ENCODE results near the gene HNRNPK.

The HNRNPK gene

GRCh38 chr9:83972286-83972685 lies 7.7 kb downstream of the HNRNPK start:
- H3K9me3 Mint-ChIP-seq = no peaks in the 10 kb centered on the region
- H3K4me1 Mint-ChIP-seq = peaks cover 40% of the 10 kb centered on the region
- no peak for DNase-seq
- no peak for TF ChIP-seq CTCF (IDR thresholded peaks at IDR 0.05)
- peak overlapping the region; percentile 93 for H3K27ac Mint-ChIP-seq
- H3K4me3 Mint-ChIP-seq = no peak overlapping the region
- H3K36me3 Mint-ChIP-seq (ENCODE audit: low read depth) = peaks cover 97% of the 10 kb centered on the region
- peaks cover 4% of the 10 kb centered on the region for H3K27me3 Mint-ChIP-seq (ENCODE audit: low read depth, poor library complexity)

GRCh38 chr9:83971485-83971884 lies 8.5 kb downstream of the HNRNPK start:
- no peak for DNase-seq
- H3K9me3 Mint-ChIP-seq = no peaks in the 10 kb centered on the region
- peaks cover 93% of the 10 kb centered on the region for H3K36me3 Mint-ChIP-seq (ENCODE audit: low read depth)
- H3K27me3 Mint-ChIP-seq (ENCODE audit: low read depth, poor library complexity) = peaks cover 4% of the 10 kb centered on the region
- H3K27ac Mint-ChIP-seq = peak overlapping the region; percentile 93
- H3K4me3 Mint-ChIP-seq = no peak overlapping the region
- TF ChIP-seq CTCF (IDR thresholded peaks at IDR 0.05) = no peak
- H3K4me1 Mint-ChIP-seq = peaks cover 38% of the 10 kb centered on the region

GRCh38 chr9:83969602-83970001 lies 10.4 kb downstream of the HNRNPK start:
- no peaks in the 10 kb centered on the region for H3K9me3 Mint-ChIP-seq
- DNase-seq = no peak
- peaks cover 74% of the 10 kb centered on the region for H3K36me3 Mint-ChIP-seq (ENCODE audit: low read depth)
- TF ChIP-seq CTCF (IDR thresholded peaks at IDR 0.05) = no peak
- no peak overlapping the region for H3K27ac Mint-ChIP-seq
- H3K27me3 Mint-ChIP-seq (ENCODE audit: low read depth, poor library complexity) = no peaks in the 10 kb centered on the region
- H3K4me3 Mint-ChIP-seq = no peak overlapping the region
- H3K4me1 Mint-ChIP-seq = peaks cover 29% of the 10 kb centered on the region

GRCh38 chr9:83967073-83967472 lies 12.9 kb downstream of the HNRNPK start:
- no peak for TF ChIP-seq CTCF (IDR thresholded peaks at IDR 0.05)
- no peak overlapping the region for H3K4me3 Mint-ChIP-seq
- no peaks in the 10 kb centered on the region for H3K9me3 Mint-ChIP-seq
- no peak for DNase-seq
- peaks cover 22% of the 10 kb centered on the region for H3K4me1 Mint-ChIP-seq
- H3K27ac Mint-ChIP-seq = peak overlapping the region; percentile 91
- no peaks in the 10 kb centered on the region for H3K27me3 Mint-ChIP-seq (ENCODE audit: low read depth, poor library complexity)
- peaks cover 49% of the 10 kb centered on the region for H3K36me3 Mint-ChIP-seq (ENCODE audit: low read depth)

GRCh38 chr9:83966209-83966582 lies 13.8 kb downstream of the HNRNPK start:
- H3K27me3 Mint-ChIP-seq (ENCODE audit: low read depth, poor library complexity) = no peaks in the 10 kb centered on the region
- H3K36me3 Mint-ChIP-seq (ENCODE audit: low read depth) = peaks cover 41% of the 10 kb centered on the region
- H3K27ac Mint-ChIP-seq = peak overlapping the region; percentile 91
- peaks cover 15% of the 10 kb centered on the region for H3K4me1 Mint-ChIP-seq
- DNase-seq = no peak
- H3K4me3 Mint-ChIP-seq = no peak overlapping the region
- no peaks in the 10 kb centered on the region for H3K9me3 Mint-ChIP-seq
- TF ChIP-seq CTCF (IDR thresholded peaks at IDR 0.05) = no peak

GRCh38 chr9:83965350-83966208 lies 14.4 kb downstream of the HNRNPK start:
- Mint-ChIP-seq H3K27ac (peak overlapping the region; percentile 91), H3K9me3 (no peaks in the 10 kb centered on the region), H3K27me3 (ENCODE audit: low read depth, poor library complexity) (no peaks in the 10 kb centered on the region), H3K4me1 (peaks cover 15% of the 10 kb centered on the region), H3K36me3 (ENCODE audit: low read depth) (peaks cover 34% of the 10 kb centered on the region), H3K4me3 (no peak overlapping the region)
- no peak for TF ChIP-seq CTCF (IDR thresholded peaks at IDR 0.05)
- DNase-seq = no peak

Data from nephron progenitor cell (in vitro differentiated cells).